Activated CD4-positive, alpha-beta T cell treated with anti-CD3 and anti-CD28 coated beads, Interleukin-2, amount 50 U/mL, for 1 hour (primary cell): ENCODE data around the gene SUPT3H.

Source experiments
- DNase-seq: peaks from one replicate; pipeline ENCODE4 v3.0.0-alpha.2; 2020

Gene SUPT3H

DNA sequence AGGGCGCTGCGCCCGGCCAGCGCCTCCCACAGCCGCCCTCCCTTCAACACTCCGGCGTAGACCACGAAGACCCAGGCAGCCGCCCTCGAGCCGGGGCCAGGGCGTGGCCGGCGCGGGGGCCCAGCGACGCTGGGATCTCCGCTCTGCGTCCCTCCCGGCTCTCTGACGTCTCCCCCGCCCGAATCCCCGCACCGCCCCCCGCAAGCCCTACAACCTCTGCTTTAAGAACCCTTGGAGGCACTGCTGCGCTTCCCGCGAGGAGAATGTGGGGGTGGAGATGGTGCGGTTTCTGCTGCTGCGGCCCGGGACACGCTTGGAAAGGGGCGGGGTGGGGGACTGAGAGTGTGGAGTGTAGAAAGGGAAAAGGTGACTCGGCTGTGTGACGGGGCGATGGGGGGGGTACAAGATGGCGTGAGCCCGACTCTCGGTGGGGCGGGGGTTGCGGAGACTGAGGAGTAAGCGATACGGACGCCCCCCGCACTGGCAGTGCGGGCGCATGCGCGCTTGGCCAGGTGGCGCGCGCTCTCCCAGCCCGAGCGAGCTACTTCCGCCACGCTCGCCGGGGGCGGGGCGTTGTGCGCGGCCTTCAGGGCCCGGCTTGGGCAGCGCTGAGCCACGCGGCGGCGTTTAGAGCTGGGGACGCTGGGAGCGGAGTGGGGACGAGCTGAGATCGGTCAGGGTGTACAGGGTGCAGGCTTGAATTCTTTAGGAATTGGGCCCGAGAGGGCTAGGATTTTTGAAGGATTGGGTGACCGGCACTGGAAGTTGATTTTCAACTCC lies at the start of gene SUPT3H:
TSS of gene SUPT3H (minus strand) at position 381 of the 780 bp plus-strand sequence.
- peak; percentile 85 for DNase-seq

DNA sequence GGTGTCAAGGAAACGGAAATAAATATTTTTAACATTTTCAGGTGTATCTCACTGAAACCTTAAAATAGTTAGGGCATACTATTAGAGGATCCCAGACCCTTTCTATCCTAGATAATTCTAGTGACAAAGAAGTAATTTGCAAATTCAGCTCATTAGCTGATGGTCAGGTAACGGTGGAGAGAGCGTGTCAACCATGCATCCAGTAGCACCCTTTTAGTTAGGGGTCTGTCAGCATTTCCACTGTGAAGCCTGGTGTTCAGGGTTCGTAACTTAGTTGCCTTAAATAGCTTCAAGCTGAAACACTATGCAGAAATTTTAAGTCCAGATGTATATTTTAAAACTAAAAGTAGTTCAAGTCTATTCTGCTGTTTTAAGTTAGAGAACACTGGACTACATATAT lies 48.5 kb upstream of the SUPT3H start:
- DNase-seq: no peak

- DNase-seq: no peak
These were observed 46.7 kb upstream of the SUPT3H start for GRCh38 chr6:45424451-45424861.

DNA sequence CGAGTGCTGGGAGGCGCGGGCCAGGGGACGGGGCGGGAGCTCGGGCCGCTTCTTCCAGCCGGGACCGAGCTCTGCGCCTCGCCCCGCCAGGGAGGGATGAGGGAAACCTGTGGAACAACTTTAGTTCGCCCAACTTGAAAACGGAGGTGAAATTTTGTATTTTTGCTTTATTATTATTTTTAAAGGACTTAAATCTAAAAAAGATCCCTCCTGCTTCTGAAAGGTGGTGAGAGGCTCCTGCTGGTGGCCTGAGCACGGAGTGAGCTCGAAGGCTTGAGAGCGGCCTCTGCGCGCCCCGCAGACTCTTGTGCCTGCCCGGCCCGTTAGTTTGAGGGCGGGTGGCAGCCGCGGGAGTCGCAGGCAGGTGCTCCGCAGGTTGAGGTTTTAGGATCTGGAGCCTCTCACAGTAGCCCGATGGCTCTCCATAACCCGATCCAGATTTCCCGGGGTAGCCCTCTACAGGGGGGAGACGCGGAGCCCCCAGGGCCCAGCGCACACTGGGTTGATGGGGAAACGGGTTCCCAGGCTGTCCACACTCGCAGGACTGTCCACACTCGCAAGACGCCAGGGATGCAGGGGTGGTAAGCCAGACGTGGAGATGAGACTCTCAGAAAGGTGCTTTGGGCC lies 46.2 kb upstream of the SUPT3H start:
- DNase-seq: no peak

DNA sequence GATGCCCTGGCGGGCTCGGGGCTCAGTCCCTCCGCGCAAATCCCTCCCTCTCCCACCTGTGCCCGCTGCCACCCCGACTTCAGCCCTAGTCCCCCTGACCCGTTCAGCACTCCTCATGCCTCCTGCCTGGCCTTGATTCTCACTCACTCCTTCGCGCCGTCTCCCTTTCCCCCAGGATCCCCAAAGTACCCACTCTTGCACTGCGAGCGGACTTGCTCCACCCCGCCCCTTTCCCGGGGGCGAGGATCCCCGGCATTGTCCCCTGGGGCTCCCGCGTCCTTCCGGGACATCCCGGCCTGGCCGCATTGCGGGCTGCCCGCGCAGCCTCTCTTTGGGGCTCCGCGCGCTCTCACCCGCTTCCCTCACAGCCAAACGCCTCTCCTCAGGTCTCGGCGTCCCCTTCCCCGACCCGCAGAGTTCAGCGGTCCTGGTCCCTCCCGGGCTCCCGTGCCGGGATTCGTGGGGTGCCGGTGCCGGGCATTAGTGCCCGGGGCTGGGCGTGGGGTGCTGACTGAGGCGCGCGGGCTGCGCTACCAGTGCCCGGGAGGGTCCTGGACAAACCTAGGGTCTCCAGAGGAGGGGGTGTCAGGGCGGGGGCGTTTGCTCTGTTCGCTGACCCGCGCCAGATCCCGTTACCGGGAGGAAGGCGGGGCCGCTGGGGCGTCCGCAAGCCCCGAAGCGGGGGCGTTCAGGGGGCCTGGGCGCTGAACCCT lies 45.5 kb upstream of the SUPT3H start:
- no peak for DNase-seq

GRCh38 chr6:45422503-45423110 lies 44.9 kb upstream of the SUPT3H start:
- peak; percentile 60 for DNase-seq

DNA sequence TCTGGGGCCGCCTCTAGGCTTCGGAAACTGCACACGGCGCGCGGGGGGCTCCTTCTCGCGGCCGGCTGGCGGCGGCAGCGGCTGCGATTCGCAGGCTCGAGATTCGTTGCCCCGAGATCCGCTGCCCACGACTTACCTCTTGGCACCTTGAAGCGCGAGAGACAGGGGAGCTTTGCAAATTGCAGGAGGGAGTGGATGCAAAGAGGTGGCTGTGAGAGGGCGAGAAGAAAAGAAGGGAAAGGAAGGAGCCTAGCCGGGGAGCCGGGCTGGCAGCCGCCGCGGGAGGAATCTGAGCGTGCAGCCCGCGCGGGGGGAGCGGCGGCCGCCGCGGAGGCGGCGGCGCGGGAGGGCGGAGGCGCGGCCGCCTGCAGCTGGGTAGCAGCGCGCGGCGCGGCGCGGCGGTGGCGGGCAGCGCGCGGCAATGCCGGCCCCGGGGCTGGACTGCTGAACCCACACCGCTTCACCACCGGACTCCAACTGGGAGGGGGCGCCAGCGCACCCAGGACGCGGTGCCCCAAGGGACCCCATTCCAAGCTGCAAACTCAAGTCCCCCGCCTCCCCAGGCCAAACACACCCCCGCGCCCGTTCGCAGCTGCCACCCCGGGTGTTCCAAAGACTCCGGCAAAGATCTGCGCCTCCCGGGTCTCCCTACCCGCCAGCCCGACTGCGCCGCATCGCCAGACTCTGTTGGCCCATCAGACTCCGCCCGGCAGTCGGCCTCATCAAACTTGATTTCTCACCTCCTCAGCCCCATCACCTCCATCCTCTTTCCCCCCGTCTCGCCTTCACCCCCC lies 44.2 kb upstream of the SUPT3H start:
- DNase-seq: peak; percentile 28

DNA sequence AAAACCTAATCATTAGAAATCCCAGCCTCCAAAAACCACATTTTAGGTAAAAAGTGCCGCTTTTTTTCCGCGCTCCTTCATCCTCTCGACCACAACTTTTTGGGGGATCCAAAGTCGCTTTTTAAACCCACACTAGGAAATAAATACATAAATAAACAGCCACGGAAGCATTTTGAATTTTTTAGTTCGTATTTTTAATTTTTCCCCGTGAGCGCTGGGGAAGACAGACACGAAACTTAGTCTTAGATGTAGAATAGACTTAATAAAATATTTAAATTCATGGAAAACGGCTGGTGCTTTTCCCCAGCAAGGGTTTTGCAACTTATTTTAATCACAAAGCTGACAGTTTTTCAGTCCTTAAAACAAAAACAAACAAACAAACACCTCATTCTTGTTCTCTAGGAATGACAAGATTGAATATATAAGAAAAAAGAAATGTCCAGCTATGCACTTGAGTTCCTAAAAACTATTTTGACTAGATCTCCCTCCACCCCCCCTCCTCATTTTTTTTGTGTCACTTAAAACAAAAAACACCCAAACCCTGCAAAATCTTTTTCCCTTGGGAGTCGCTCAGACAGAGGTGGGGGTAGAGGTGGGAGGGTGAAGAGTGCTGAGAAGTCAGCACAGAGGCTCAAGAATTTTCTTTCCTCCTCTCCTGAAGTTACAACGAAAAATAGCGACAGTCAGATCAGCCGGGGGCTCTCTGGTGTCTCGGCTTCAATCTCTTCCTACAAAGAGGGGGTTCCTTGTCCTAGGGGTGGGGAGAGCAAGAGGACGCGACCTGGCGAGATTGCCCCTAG lies 43.4 kb upstream of the SUPT3H start:
- DNase-seq: no peak

GRCh38 chr6:45420083-45420908 lies 42.6 kb upstream of the SUPT3H start:
- peak; percentile 51 for DNase-seq

GRCh38 chr6:45419571-45420082 lies 41.9 kb upstream of the SUPT3H start:
- DNase-seq: peak; percentile 56

DNA sequence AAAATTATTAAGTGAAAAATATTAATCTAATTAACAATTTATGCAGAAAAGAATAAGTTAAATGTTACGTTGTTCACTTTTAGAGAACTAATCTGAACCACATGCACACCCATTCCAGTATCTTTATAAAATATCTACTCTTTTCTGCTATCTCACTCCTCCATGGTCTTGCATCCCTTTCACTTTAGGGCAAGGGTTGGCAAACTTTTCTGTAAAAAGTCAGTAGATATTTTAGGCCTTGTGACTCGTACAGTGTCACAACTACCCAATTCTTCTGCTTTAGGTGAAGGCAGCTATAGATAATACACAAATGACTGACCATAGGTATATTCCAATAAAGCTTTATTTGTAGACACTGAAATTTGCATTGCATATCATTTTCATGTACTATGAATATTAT lies 39.7 kb upstream of the SUPT3H start:
- no peak for DNase-seq

DNA sequence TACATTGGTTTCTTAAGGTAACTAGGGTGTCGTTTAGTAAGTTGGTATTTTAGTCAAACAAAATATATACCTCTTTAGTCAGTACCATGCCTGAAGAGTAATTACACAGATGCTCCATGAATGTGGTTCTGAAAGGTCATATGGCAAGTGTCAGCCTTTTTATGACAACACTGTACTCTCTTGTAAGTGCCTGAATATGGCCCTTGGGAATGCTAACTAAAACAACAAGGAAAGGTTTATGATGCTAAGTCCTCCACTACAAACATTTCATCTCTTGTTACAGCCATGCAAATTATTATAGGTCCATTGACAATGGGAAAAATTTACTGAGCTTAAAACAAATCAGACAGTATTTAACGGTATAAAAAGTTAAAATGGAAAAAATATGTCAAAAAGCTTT lies 39.0 kb upstream of the SUPT3H start:
- DNase-seq: no peak

GRCh38 chr6:45415788-45416518 lies 38.2 kb upstream of the SUPT3H start:
- DNase-seq: no peak

DNA sequence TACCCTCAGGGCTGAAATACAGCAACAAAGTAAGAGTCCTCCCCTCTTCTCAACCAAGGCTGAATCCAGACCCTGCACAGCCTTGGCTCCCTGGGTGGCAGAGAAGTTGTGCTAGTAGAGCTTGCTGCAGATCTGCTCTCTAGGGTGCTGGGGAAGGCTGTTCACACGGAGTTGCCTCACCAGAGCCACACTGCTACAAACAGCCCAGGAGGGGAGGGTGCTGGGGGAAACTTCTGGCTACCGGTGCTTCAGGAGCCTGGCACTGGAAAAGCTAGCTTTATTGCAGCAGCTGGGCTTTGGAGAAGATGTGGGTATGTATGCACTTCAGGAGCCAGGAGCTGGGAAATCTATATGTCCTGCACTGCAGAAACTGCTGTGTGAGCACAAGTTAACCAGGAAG lies 37.6 kb upstream of the SUPT3H start:
- DNase-seq: no peak

GRCh38 chr6:45411959-45412358 lies 34.2 kb upstream of the SUPT3H start:
- no peak for DNase-seq

DNA sequence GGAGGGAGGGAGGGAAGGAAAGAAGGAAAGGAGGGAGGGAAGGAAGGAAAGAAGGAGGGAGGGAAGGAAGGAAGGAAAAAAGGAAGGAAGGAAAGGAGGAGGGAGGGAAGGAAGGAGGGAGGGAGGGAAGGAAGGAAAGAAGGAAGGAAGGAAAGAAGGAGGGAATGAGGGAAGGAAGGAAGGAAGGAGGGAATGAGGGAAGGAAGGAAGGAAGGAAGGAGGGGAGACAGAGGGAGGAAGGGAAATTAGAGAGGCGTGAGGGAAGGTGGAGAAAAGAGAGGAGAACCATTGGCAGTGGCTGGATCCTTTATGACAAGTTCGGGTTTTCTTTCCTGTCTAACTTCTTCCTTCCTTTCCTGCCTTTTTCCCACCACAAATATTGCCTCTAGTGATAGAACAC lies 22.3 kb upstream of the SUPT3H start:
- no peak for DNase-seq

GRCh38 chr6:45398075-45398813 lies 20.5 kb upstream of the SUPT3H start:
- DNase-seq: no peak

GRCh38 chr6:45394586-45395095 lies 16.9 kb upstream of the SUPT3H start:
- no peak for DNase-seq

GRCh38 chr6:45388328-45388727 lies 10.6 kb upstream of the SUPT3H start:
- no peak for DNase-seq
